B cell (primary cell): ENCODE results near the gene SHANK2. TPM values are rescaled to one million over a fixed set of nuclear protein-coding genes. Genes with fewer than 3 reads are reported as not detected.

Source experiments
- ATAC-seq: fragments of 200-7000 bp; cut with Tn5 transposase; one replicate; pipeline ENCODE4 v1.10.0; 2021; ENCODE audit warnings: low read depth, mild to moderate bottlenecking, moderate number of reproducible peaks, moderate library complexity
- CTCF ChIA-PET: fragments of 350-600 bp; sonication (Branson Sonifier 250); formaldehyde crosslinking; loops from one replicate; lab custom pipeline; 2021; ENCODE audit warnings: antibody characterized with exemption, inconsistent platforms; lab: Charles Lee
- POLR2A ChIA-PET: fragments of 350-600 bp; sonication (Branson Sonifier 250); formaldehyde crosslinking; loops from one replicate; lab custom pipeline; 2021; ENCODE audit warnings: antibody characterized with exemption; lab: Charles Lee
- DNase-seq: peaks from one replicate; pipeline ENCODE4 v3.0.0; 2013
- H2AFZ ChIP-seq: 2 replicates; pipeline ENCODE4 v1.6.1; 2012; ENCODE audit warnings: mild to moderate bottlenecking, low read depth, low read length; ENCODE audit not compliant: insufficient read depth, poor library complexity, severe bottlenecking
- H3K27ac ChIP-seq, 2 donors: 1 replicate in 1 of 2; 2 replicates in 1 of 2; pipeline ENCODE4 v1.5.1; 2012 to 2013; ENCODE audit warnings: low read length in 2 of 2, mild to moderate bottlenecking in 2 of 2, moderate library complexity in 1 of 2
- H3K27me3 ChIP-seq, 4 experiments: fragments of 200-600 bp in 1 of 4; sonication (generic) in 1 of 4; replicated peaks in 1 of 4; 1 replicate in 2 of 4; 2 replicates in 2 of 4; pipeline versions ENCODE4 v1.6.1 to v1.7.0; 2013 to 2016; ENCODE audit warnings: low read length in 3 of 4, mild to moderate bottlenecking in 2 of 4, mixed read lengths in 1 of 4, moderate library complexity in 1 of 4; ENCODE audit not compliant: insufficient read depth in 4 of 4, control insufficient read depth in 3 of 4; ENCODE audit errors: control extremely low read depth in 1 of 4
- H3K36me3 ChIP-seq, 2 experiments: replicated peaks in 1 of 2; 1 replicate in 1 of 2; 2 replicates in 1 of 2; pipeline versions ENCODE4 v1.6.1 to v1.7.1; 2013; ENCODE audit warnings: low read length in 1 of 2; ENCODE audit not compliant: insufficient read depth in 2 of 2, control insufficient read depth in 1 of 2; ENCODE audit errors: control extremely low read depth in 1 of 2, extremely low read depth in 1 of 2
- H3K4me1 ChIP-seq, 2 donors: fragments of 200-600 bp in 1 of 2; sonication (generic) in 1 of 2; 1 replicate in 1 of 2; 2 replicates in 1 of 2; pipeline versions ENCODE4 v1.5.1 to v1.6.1; 2013 to 2017; ENCODE audit warnings: low read length in 2 of 2; ENCODE audit not compliant: control insufficient read depth in 2 of 2, insufficient read depth in 2 of 2
- H3K4me2 ChIP-seq: replicated peaks from 2 replicates; pipeline ENCODE3; 2012; ENCODE audit warnings: mild to moderate bottlenecking, low read depth, low read length; ENCODE audit not compliant: poor library complexity, severe bottlenecking
- H3K4me3 ChIP-seq, 5 experiments: fragments of 200-600 bp in 1 of 5; sonication (generic) in 1 of 5; 1 replicate in 3 of 5; 2 replicates in 2 of 5; pipeline versions ENCODE4 v1.5.1 to v1.7.0; 2011 to 2016; ENCODE audit warnings: low read length in 4 of 5, mild to moderate bottlenecking in 4 of 5, low read depth in 2 of 5, control low read depth in 1 of 5, moderate library complexity in 1 of 5; ENCODE audit not compliant: insufficient read depth in 1 of 5; ENCODE audit errors: control extremely low read depth in 1 of 5, extremely low read depth in 1 of 5
- H3K79me2 ChIP-seq: fragments of 200-600 bp; sonication (generic); one replicate; pipeline ENCODE4 v1.6.0; 2016; ENCODE audit warnings: low read length; ENCODE audit not compliant: control insufficient read depth, insufficient read depth
- H3K9ac ChIP-seq: fragments of 200-600 bp; sonication (generic); 2 replicates; pipeline ENCODE4 v1.6.1; 2017; ENCODE audit warnings: mild to moderate bottlenecking, low read length, moderate library complexity
- H3K9me3 ChIP-seq, 3 donors: one replicate each; pipeline versions ENCODE4 v1.6.1 to v1.7.1; 2013; ENCODE audit warnings: low read length in 2 of 3; ENCODE audit not compliant: control insufficient read depth in 2 of 3, insufficient read depth in 1 of 3; ENCODE audit errors: control extremely low read depth in 1 of 3
- H4K20me1 ChIP-seq: 2 replicates; pipeline ENCODE4 v1.6.0; 2012; ENCODE audit warnings: mild to moderate bottlenecking, low read length; ENCODE audit not compliant: insufficient read depth, control insufficient read depth, poor library complexity, severe bottlenecking
- H3K27ac Mint-ChIP-seq: one replicate; pipeline ENCODE4 v1.8.0; 2021; ENCODE audit warnings: mixed read lengths
- H3K27me3 Mint-ChIP-seq: one replicate; pipeline ENCODE4 v1.8.0; 2021; ENCODE audit warnings: mixed read lengths
- H3K4me1 Mint-ChIP-seq: one replicate; pipeline ENCODE4 v1.8.0; 2021; ENCODE audit warnings: mixed read lengths
- H3K4me3 Mint-ChIP-seq: one replicate; pipeline ENCODE4 v1.8.0; 2021; ENCODE audit warnings: mixed read lengths
- H3K9me3 Mint-ChIP-seq: one replicate; pipeline ENCODE4 v1.8.0; 2022; ENCODE audit warnings: mixed read lengths; ENCODE audit not compliant: insufficient read depth
- EZH2 ChIP-seq: IDR thresholded peaks from 2 replicates; pipeline ENCODE4 v1.6.1; 2012; ENCODE audit warnings: borderline replicate concordance, low read depth, mild to moderate bottlenecking, moderate library complexity, low read length; ENCODE audit not compliant: insufficient read depth, poor library complexity, severe bottlenecking
- WGBS: methylation state at CpG from one replicate; pipeline ENCODE4 v1.1.5; 2013; ENCODE audit warnings: missing lambda C conversion rate; ENCODE audit not compliant: insufficient coverage; 5-methylcytosine and 5-hydroxymethylcytosine counted together
- intact Hi-C: fragments of 100-400 bp; cut with micrococcal nuclease; formaldehyde crosslinking; loops from one replicate; pipeline ENCODE4 v1.10.0; 2022
- polyA plus RNA-seq: library from polyadenylated mRNA; depleted of rRNA; stranded (reverse); fragments of >200 nt; gene quantifications from 2 replicates; pipeline ENCODE4 v1.2.3, GENCODE V29; 2012
- total RNA-seq, 2 donors: library from RNA; stranded (reverse); fragments of 120-200 nt in 1 of 2; gene quantifications; 1 replicate in 1 of 2; 2 replicates in 1 of 2; pipeline versions ENCODE4 v1.2.3 to v1.2.4, GENCODE V29; 2013 to 2022
- TF ChIP-seq, protein P1 (sequence below): fragments of 200-600 bp; IDR thresholded peaks from one replicate; pipeline ENCODE4 v1.8.0; 2022; ENCODE audit warnings: antibody characterized with exemption, mild to moderate bottlenecking

The SHANK2 gene
- total and polyA plus RNA-seq, 2 donors (not counting 1 experiment from before 2014, with no cell fraction given), result 0.07 to 0.28 TPM

DNA sequence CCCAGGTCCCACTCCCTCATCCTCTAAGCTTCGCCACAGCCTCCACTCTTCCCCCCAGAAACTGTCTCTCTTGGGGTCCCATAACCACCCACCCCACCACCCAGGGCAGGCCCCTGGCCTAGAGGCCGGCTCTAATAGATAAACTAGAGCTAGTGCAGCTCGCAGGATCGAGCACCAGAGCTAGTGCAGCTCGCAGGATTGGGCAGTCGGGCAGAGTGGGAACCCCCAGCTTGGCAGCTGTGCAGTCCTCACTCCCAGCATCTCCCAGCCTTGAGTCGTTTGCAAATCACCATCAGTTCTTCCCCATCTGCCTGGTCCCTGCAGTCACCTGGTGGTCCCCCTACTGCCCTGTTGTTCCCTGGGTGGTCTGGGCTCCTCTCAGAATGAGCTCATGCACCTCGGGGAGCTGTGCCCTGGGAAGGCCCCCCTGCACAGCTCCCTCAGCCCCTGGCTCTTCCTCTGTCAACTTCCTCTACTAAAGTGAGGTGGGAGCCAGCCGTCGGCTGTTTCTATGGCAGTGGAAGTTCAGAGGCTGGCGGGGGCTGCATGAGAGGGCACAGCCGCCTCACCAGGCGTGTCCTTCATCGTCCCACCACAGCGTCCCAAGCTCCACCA is 15.5 kb upstream of the SHANK2 start:
- 46% methylated on average over 12 of the region's 15 CpGs for WGBS
- Mint-ChIP-seq H3K27ac (no peak overlapping the region), H3K4me3 (no peak overlapping the region), H3K4me1 (no peaks in the 10 kb centered on the region), H3K27me3 (peaks cover 28% of the 10 kb centered on the region), H3K9me3 (peaks cover 2% of the 10 kb centered on the region)
- no peak overlapping the region for H2AFZ ChIP-seq
- TF ChIP-seq EZH2, result no peak
- TF ChIP-seq, protein P1, sequence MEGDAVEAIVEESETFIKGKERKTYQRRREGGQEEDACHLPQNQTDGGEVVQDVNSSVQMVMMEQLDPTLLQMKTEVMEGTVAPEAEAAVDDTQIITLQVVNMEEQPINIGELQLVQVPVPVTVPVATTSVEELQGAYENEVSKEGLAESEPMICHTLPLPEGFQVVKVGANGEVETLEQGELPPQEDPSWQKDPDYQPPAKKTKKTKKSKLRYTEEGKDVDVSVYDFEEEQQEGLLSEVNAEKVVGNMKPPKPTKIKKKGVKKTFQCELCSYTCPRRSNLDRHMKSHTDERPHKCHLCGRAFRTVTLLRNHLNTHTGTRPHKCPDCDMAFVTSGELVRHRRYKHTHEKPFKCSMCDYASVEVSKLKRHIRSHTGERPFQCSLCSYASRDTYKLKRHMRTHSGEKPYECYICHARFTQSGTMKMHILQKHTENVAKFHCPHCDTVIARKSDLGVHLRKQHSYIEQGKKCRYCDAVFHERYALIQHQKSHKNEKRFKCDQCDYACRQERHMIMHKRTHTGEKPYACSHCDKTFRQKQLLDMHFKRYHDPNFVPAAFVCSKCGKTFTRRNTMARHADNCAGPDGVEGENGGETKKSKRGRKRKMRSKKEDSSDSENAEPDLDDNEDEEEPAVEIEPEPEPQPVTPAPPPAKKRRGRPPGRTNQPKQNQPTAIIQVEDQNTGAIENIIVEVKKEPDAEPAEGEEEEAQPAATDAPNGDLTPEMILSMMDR, result no peak
- no peak overlapping the region for H3K9ac ChIP-seq
- H3K4me2 ChIP-seq, result no peak overlapping the region
- no peaks in the 10 kb centered on the region for H3K4me1 ChIP-seq
- ChIA-PET CTCF (no interaction called here), POLR2A (no interaction called here)
- ATAC-seq (no peak), DNase-seq (no peak)
- intact Hi-C loops, result no loop called here
- H4K20me1 ChIP-seq, result no peaks in the 10 kb centered on the region
- H3K27me3 ChIP-seq, result peaks cover 0 to 10% (median 0%) of the 10 kb centered on the region in 4 experiments
- peaks cover 0 to 9% (median 0%) of the 10 kb centered on the region in 3 donors for H3K9me3 ChIP-seq
- no peaks in the 10 kb centered on the region for H3K36me3 ChIP-seq
- H3K27ac ChIP-seq, result no peak overlapping the region
- H3K79me2 ChIP-seq, result no peaks in the 10 kb centered on the region
- no peak overlapping the region for H3K4me3 ChIP-seq

DNA sequence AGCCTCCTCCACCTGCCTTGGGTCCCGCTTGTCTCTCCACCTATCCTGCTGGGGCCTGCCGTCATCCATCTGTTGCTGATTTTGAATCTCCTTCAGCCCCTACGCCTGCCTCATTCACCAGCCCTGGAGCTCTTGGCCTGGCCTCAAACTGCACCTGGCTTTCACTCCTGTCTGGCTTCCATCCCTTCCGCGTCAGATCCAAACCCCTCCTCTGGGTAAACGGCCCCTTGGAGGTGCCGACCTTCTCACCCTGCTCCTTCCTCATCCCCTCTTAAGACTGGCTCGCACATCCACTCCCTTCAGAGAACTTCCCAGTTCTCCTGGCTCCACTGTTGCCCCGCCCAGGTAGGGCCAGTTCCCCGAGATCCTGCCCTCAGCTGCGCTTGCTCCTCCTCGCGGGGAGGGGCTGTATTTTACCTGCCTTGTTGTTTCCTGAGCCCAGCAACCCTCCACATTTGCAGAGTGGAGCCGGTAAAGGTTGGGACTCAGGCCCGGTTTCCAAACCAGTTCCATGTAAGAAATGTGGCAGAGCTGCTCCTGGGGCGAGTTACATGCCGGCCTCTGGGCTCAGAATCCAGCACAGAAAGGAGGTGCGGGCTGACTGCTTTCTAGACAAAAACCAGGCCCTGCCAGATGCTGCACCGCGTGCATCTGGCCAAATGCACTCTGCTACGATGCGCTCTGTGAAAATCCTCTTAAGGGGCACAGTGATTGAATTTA is 13.9 kb upstream of the SHANK2 start:
- 50% methylated on average over 22 of the region's 22 CpGs for whole genome bisulfite sequencing
- Histone ChIP-seq H2AFZ (no peak overlapping the region), H4K20me1 (no peaks in the 10 kb centered on the region), H3K79me2 (no peaks in the 10 kb centered on the region), H3K4me3 (no peak overlapping the region), H3K4me1 (no peaks in the 10 kb centered on the region), H3K9ac (no peak overlapping the region), H3K27me3 (peaks cover 0 to 10% (median 0%) of the 10 kb centered on the region in 4 experiments), H3K36me3 (no peaks in the 10 kb centered on the region), H3K9me3 (no peaks in the 10 kb centered on the region), H3K4me2 (no peak overlapping the region), H3K27ac (no peak overlapping the region)
- intact Hi-C loops, result no loop called here
- Mint-ChIP-seq H3K27ac (no peak overlapping the region), H3K27me3 (peaks cover 33% of the 10 kb centered on the region), H3K4me1 (no peaks in the 10 kb centered on the region), H3K9me3 (no peaks in the 10 kb centered on the region), H3K4me3 (no peak overlapping the region)
- ChIA-PET CTCF (no interaction called here), POLR2A (no interaction called here)
- no peak for ATAC-seq
- DNase-seq, result no peak
- TF ChIP-seq, protein P1, result no peak
- no peak for TF ChIP-seq EZH2
